NCI-H187 treated with DMSO at 0.1 percent for 48 hours (cell line): ENCODE measurements around the gene UNK.

Experiments used
- DNase-seq: peaks from one replicate; lab custom pipeline; 2025; lab: John Stamatoyannopoulos, UW

UNK gene

GRCh38 chr17:75784473-75785015 is at the start of gene UNK:
TSS of gene UNK (plus strand) at chr17:75784806. CDS start at chr17:75784881, 75 bp downstream.
- DNase-seq: peak; percentile 95

GRCh38 chr17:75736173-75736835 is 48.3 kb upstream of the UNK start:
- DNase-seq: no peak

- DNase-seq: no peak
Observed at GRCh38 chr17:75737133-75737962, 47.3 kb upstream of the UNK start.

DNA sequence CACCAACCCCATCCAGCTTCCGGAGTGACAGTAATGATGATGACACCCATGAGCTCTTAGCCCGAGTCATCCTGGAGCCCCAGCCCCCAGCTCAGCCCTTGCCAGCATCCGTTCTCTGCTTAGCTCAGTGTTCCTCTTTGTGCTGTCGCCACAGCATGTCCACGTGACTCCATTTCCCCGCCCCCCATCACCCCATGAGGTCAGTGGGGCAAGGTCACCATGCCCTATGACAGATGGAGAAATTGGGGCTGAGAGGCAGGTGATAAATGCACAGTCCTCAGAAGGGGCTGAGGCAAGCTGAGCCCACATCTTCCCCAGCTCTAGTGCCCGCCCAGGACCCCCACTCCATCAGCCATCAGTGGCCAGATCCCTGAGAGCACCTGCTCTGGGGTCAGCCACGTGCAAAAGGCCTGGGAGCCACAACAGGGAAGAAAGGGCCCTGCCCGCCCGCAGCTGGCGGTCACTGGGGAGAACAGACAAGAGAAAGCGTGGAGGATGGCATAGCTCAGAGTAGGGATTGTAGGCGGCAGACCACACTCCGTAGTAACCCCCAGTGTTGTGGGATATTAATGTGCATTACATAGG is 46.3 kb upstream of the UNK start:
- no peak for DNase-seq

DNA sequence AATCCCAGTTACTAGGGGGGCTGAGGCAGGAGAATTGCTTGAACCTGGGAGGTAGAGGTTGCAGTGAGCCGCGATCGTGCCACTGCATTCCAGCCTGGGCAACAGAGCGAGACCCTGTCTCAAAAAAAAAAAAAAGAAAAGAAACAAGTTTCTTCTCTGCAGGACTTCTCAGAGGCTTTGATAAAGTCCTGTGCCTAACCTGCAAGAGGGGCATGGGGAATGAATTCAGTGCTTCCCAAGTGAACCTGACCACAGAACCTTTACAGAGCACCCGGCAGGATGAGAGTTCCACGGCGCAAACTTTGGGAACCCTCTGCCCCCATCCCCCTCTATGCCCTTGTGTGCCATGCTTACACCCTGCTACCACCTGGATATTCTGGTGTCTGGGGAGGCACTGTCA is 45.4 kb upstream of the UNK start:
- DNase-seq: no peak

DNA sequence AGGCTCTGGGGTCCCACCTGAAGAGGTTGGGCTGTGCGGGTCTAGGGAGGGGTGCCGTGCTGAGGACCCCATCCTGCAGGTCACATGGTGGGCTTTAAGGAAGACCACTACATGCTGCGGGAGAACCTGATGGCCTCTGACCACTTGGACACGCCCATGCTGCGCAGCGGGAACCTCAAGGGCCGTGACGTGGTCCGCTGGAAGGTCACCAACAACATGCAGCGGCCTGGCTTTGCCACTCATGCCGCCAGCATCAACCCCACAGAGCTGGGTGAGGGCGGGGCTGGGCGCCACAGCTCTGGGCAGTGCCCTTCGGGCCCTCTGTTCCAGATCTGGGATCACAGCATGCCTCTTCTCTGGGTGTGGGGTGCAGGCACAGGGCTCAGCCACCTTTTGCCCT is 44.8 kb upstream of the UNK start:
- DNase-seq: no peak

DNA sequence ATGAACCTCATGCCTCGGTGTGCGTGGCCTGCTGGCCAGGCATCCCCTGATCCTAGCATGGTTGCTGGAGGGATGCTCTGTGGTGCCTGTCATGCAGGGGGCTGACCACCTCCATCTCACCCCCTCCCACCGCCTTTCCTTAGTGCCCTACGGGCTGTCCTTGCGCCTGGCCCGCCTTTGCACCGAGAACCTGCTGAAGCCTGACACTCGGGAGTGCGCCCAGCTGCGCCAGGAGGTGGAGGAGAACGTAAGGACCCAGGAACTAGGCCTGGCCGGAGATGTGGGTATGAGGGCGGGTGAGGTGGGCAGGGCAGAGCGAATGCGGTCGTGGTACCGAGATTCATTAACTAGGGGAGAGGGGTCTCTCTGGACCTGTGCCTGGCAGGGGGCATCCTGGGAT is 44.4 kb upstream of the UNK start:
- DNase-seq: no peak

GRCh38 chr17:75740631-75741077 is 44.0 kb upstream of the UNK start:
- DNase-seq: no peak

- DNase-seq: no peak
Observed at GRCh38 chr17:75742337-75742736, 42.3 kb upstream of the UNK start.

GRCh38 chr17:75743625-75744206 is 40.9 kb upstream of the UNK start:
- DNase-seq: no peak

DNA sequence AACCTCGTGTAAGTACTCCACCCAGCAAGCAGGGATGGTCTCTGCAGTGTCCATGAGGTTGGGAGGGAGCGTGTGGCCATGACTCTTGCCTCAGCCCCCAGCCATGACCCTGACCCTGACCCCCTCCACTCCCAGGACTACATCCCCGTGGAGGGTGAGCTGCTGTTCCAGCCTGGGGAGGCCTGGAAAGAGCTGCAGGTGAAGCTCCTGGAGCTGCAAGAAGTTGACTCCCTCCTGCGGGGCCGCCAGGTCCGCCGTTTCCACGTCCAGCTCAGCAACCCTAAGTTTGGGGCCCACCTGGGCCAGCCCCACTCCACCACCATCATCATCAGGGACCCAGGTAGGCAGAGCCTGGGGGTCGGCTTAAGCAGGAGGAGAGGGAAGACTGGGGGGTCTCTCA is 35.9 kb upstream of the UNK start:
- DNase-seq: no peak

GRCh38 chr17:75749545-75750389 is 34.8 kb upstream of the UNK start:
- DNase-seq: no peak

- no peak for DNase-seq
Observed at GRCh38 chr17:75750661-75751423, 33.8 kb upstream of the UNK start.

DNA sequence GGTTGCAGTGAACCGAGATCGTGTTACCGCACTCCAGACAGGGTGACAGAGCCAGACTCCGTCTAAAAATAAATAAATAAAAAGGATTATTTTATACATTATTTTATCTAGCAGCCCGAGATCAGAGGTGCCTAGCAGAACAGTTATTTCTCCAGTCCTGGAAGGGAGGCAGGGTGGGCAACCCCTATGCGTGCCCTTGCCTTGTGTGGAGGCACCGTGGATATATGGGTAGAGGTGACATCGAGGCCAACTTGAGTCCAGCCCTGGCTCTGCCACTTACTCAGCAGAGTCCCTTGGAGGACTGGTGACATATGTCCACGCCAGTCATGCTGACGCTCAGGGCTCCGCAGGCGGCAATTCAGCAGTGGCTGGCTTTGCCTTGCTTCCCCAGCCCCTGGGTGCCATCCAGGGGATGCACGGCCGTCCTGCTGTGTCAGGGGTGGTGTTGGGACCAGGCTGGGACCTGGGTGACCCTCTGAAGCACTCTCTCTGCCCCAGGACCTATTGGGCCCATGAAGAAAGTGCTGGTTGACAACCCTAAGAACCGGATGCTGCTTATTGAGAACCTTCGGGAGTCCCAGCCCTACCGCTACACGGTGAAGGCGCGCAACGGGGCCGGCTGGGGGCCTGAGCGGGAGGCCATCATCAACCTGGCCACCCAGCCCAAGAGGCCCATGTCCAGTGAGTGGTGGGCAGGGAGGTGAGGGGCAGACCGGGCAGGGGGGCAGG is 32.8 kb upstream of the UNK start:
- no peak for DNase-seq

GRCh38 chr17:75752405-75752709 is 32.2 kb upstream of the UNK start:
- DNase-seq: no peak

- DNase-seq: no peak
Observed at GRCh38 chr17:75752802-75753513, 31.6 kb upstream of the UNK start.

DNA sequence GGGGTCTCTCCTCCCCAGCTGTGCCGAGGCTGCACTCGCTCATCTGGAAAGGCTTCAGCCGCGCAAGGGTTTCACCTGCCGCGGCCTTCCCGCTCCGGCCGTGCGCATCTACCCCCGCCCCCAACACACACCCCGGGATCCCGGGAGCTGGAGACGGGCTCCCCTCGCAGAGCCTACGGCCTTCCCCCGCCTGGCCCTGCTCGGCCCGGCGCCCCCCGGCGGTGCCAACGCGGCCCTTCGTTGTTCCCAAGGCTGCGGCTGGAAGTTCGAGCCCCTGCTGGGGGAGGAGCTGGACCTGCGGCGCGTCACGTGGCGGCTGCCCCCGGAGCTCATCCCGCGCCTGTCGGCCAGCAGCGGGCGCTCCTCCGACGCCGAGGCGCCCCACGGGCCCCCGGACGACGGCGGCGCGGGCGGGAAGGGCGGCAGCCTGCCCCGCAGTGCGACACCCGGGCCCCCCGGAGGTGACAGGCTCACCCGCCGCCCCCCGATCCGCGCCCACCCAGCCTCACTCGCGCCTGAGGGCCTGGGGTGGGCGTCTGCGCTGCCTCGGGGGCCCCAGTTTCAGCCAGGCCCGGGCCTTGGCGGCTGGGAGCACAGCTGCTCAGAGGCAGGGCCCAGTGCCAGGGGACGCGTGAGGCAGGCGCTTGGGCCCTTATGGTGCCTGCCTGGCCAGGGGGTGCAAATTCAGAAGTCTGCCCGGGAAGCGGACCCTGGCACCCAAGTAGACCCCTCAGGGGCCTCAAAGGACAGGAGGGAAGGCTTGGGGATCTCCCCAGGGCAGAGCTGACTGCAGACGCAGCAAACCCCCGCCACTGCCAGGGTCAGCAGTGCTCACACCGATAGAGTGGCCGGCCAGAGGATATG is 30.9 kb upstream of the UNK start:
- DNase-seq: no peak

DNA sequence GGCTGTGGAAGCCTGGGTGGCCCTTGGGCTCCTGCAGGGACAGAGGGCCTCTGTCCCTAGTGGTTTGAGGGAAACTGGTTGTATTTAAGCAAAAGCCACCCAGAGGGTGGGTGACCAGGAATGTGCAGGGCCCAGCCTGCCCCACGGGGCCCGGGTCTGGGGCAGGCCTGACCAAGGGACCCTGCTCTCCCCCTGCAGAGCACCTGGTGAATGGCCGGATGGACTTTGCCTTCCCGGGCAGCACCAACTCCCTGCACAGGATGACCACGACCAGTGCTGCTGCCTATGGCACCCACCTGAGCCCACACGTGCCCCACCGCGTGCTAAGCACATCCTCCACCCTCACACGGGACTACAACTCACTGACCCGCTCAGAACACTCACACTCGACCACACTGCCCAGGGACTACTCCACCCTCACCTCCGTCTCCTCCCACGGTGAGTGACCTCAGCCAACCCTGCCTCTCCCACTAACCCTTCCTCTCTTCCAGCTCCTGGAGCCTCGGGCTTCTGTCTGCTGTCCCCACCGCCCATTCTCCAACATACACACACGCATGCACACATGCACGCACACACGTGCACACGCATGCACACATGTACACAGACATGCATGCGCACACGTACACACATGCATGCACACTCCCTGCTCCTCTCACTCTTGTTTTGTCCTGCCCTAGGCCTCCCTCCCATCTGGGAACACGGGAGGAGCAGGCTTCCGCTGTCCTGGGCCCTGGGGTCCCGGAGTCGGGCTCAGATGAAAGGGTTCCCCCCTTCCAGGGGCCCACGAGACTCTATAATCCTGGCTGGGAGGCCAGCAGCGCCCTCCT is 30.0 kb upstream of the UNK start:
- DNase-seq: no peak
